GM18951 (cell line): ENCODE measurements around the gene TIGD2.

Source experiments
- POLR2A ChIP-seq: IDR thresholded peaks from 4 replicates; pipeline ENCODE4 v1.6.1; 2011; ENCODE audit warnings: mild to moderate bottlenecking; ENCODE audit not compliant: insufficient read length, insufficient read depth; ENCODE audit errors: extremely low read depth
- in situ Hi-C: fragments of 300-500 bp; cut with MboI; formaldehyde crosslinking; loops from one replicate; pipeline ENCODE4 v1.12.0; 2022; ENCODE audit warnings: low sequenced_read_pairs, mixed read lengths, inconsistent platforms; ENCODE audit not compliant: unreplicated experiment

The TIGD2 gene

DNA sequence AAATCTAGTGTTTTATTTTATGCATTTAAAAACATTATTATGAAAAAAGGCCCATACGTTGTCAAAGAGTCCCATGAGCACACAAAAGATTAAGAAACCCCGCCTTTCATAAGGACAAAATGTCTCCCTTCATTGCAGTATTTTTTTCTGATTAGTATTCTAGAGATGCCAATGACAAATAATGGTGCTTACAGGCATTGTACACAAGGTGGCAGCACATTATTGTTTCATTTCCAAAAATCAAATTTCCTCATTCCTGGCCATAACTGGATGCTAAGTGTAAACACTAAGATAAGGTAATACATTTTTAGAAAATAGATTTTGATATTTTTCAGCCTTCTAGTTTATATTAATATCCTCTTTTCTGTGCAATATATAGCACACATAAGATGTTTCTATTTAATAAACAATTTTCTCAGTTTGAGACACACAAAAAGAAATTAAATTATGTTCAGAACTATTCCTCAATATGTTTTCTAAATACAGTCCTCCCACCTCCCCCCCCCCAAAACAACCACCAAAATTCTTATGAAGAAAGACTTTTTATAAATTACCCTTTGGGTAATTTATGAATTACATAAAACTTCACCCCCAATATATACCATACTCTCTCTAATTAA lies 47.7 kb downstream of the TIGD2 start:
- TF ChIP-seq POLR2A, result no peak
- in situ Hi-C loops, result no loop called here

DNA sequence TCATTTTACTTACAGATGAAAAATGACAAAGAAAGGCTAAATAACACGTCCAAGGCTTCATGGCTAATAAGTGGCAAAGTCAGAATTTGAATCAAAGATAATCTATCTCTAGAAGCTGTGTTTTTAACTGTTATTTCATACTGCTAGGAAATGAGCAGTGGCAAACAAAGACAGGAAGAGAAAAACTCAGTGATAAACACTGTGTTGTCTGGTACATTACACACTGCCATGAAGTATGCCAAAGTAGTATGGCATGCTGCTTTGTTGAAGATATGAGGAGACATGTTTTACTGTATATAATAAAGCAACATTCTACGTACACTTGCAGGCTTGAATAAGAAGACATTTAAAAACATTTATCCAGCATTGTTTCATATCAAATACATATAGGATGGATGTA lies 49.5 kb downstream of the TIGD2 start:
- TF ChIP-seq POLR2A, result no peak
- in situ Hi-C loops, result no loop called here

DNA sequence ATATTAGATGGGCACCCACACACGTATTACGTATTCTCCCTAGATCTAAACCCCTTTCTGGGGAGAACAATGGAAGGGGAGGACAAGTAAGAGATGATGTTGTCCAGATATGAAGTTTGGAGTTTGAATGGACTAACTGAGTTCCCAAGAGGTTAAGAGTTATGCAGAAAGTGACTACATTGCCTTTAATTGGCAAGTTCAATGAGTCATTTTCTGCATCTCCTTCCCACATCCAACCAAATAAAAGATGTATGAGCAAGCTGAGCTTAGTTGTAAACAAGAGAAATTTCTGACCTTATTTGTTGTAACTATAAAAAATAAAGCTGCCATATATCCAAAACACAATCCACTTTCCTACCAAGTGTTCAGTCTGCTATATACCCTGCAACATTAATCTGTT lies 50.5 kb downstream of the TIGD2 start:
- in situ Hi-C loops, result no loop called here
- TF ChIP-seq POLR2A, result no peak

DNA sequence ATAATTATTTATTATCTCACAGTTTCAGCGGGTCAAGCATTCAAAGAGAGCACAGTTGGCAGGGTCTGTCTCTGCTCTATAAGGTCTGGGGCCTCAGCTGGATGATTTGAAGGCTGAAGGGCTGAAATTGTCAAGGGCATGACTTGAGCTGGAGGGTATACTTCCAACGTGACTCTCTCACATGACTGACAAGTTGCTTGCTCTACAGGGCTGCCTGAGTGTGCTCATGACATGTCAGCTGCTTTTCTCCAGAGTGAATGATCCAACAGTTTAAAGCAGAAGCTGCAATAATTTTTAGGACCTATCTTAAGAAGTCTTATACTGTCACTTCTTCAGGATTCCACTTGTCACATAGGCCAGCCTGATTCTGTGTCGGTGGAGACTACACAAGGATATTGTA lies 51.2 kb downstream of the TIGD2 start:
- in situ Hi-C loops, result no loop called here
- TF ChIP-seq POLR2A, result no peak

DNA sequence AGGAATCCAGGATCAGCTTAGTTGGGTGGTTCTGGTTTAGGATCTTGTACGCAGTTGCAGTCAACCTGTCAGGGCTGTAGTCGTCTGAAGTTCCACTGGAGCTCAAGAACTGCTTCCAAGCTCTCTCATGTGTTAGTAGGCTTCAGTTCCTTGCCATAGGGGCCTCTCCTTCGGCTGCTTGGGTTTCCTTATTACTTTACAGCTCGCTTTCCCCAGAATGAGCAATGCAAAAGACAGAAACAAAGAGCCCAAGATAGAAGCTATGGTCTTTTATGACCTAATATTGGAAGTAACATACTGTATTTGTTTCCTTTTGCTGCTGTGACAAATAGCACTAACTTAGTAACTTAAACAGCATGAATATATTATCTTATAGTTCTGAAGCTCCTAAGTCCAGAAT lies 51.7 kb downstream of the TIGD2 start:
- in situ Hi-C loops, result no loop called here

DNA sequence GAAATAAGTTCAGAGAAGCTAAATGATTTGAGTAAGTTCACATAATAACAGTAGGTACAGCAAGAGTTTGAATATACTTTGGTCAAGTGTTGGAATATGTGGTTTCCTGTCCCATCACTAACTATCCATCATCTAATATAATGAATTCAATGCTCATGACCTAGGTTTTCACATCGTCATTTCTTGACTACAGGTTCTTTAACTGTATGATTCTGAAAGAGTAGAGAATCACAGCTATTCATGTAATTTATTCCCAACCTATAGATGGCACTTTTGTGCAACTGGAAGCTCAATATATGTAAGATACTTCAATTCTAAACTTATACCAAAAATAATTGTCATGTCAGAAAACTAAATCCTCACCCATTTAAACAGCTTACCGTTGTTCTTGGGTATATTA lies 53.1 kb downstream of the TIGD2 start:
- in situ Hi-C loops, result no loop called here

More for the DNA sequence above, 51.7 kb downstream of the TIGD2 start:
- TF ChIP-seq POLR2A, result no peak

More for the DNA sequence above, 53.1 kb downstream of the TIGD2 start:
- TF ChIP-seq POLR2A, result no peak
